GM21619 (cell line): ENCODE results near the gene HLA-DQA2.
"Not testable (repeated sequence)": the region's sequence is repeated elsewhere in the genome, so short reads cannot be mapped to it uniquely, and the experiment has no call there.

Experiments
- ATAC-seq: cut with Tn5 transposase; IDR thresholded peaks from one replicate; pipeline ENCODE4 v1.9.1; 2021; ENCODE audit not compliant: unreplicated experiment

The HLA-DQA2 gene

DNA sequence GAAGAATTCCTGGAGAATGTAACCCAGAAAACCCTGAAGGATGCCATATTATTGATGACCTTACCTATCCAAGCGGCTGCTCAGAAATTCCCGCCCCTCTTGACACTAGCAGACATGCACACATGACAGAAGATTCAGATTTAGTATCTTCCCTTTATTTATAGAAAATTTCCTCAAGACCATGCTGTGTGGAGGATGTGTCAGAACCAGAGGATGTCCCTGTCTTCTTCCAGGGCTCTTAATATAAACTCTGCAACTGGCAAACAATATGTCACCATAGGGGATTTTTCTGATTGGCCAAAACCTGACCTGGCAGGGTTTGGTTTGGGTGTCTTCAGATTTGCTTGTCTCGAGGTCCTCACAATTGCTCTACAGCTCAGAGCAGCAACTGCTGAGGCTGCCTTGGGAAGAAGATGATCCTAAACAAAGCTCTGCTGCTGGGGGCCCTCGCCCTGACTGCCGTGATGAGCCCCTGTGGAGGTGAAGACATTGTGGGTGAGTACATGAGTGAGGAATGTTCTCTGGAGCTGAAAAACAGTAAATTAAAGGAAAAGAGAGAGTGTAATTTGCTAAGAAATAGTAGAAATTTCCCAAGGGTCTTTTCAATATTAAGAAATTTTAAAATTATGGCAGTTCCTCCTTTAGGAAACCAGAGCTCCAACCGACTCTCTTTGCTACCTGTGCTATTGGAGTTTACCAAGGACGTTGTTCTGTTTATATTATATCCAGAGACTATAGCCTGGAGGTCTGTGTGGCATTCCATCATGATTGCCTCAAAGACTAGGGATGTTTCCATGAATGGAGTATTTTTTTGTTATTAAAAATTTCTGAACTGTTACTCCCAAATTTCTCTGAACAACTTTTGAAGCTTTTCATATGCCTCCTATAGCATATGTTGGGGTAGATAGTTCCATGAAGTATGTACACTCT lies at the start of gene HLA-DQA2:
HLA-DQA2 (plus strand) TSS at position 361 of the 930 bp plus-strand sequence; CDS start at position 414, 53 bp downstream.
- ATAC-seq = no peak

DNA sequence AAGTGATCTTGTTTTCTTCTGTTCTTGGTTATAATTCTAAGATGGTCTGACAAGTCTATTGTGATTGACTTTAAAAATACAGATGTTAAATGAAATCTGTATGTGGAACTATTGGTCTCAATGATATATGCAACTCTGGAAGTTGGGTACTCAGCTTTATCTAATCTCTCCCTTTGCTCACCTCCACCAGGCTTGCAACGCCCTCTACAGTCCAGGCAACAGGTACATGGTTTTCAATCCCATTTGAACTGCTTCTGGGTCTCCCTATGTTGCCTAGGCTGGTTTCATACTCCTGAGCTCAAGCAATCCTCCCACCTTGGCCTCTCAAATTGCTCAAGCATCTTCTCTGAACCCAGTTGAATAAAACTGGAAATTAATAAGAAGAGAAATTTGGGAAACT lies 49.2 kb upstream of the HLA-DQA2 start:
- no peak for ATAC-seq

DNA sequence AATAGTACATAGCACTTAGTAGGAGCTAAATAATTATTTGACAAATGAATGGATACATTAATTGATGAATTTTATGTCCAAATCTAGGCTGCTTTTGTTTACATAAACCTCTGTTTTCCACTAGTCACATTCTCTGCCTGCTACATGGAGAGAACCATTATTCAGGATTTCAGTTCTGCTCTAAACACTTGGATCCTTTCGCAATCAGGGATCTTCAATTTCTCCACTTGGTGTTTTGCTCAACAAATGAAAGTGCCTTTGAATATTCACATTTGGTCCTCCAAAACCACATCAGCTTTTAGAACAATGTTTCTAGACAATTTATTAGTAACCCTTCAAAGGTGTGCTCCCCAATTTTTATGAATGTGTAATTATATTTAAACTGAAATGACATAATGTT lies 44.2 kb upstream of the HLA-DQA2 start:
- no peak for ATAC-seq

DNA sequence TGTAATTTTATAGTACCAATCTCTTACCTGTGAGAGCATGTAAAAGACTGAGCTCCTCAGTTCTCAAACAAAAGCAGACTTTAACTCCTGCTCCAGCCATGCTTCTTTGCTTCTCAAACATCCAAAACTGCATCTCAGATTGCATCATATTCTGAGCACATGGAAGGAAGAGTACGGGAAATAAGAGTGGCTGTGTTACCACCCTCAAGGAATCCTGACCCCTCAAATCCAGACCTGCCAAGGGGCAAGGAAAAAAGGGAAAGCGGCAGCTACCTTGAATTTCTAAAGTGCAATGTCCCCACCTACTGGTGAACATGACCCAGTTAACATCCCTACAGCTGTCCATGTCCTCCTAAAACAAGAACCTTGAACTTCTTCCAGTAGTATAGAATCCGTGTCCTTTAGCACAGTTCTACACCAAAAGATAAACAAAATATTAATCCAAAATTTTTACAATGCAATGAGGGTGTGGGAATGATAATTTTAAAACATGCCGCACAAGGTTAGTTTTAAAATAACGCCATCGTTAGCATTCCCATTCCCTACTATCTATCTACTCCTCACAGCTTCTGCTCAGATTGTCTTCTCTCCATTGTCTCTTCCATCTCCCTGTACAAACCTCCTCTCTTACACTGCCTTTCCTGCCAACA lies 40.7 kb upstream of the HLA-DQA2 start:
- no peak for ATAC-seq

DNA sequence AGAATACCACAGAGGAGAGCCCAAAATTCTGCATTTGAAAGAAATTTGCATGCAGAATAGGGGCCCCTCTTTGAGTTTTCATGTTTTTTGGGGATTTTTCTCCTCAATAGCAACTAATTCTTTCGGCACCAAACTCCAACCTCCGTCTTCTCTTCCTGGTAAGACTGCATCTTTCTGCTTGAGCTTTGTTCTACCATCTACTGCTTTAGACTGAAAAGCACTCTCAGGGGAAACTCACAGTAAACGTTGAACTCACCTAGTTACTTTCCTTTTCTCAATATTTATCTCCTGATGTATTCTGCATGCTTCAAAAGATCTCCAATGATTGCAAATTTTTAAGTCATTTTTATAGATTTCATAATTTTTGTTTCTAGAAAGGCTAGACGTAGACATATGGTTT lies 37.8 kb upstream of the HLA-DQA2 start:
- ATAC-seq = no peak

DNA sequence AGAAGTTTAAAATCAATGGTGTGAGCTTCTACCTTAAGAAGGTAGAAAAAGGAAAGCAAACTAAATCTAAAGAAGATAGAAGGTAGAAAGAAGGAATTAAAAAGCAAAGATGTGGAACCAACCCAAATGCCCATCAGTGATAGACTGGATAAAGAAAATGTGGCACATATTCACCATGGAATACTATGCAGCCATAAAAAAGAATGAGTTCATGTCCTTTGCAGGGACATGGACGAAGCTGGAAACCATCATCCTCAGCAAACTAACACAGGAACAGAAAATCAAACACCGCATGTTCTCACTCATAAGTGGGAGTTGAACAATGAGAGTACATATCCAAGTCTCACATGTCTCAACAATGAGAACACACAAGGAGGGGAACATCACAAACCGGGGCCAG lies 36.0 kb upstream of the HLA-DQA2 start:
- ATAC-seq = not testable (repeated sequence)

DNA sequence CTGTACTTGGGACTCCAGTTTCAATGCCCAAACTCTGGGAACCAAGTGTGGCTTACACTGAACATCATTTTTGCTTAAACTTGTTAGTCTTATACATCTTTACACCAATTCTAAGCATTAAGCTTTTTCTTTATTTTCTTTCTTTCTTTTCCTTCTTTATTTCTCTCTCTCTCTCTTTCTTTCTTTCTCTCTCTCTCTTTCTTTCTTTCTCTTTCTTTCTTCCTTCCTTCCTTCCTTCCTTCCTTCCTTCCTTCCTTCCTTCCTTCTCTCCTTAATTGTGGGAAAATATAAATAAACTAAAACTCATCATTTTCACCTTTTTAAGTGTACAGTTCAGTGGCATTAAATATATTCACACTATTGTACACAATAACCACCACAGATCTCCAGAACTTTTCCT lies 31.6 kb upstream of the HLA-DQA2 start:
- ATAC-seq = no peak

DNA sequence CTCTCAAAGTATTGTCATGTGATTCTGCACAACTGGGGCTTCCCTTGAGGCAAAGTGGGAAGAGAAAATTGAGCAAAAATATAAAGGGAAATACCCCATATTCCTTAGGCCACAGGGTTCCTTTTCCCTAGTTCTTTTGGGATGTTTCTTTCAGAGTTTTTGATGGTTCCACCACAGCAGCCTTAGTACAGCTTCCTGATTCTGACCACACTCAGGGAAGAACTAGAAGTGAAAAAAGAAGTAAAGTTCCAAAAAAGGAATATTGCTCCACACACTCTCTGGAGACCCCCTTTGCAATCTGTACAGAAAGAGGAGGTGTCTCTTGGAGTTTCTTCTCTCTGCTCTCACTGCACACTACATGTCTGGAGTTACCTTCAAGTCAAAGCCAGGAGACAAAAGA lies 27.9 kb upstream of the HLA-DQA2 start:
- ATAC-seq = no peak

DNA sequence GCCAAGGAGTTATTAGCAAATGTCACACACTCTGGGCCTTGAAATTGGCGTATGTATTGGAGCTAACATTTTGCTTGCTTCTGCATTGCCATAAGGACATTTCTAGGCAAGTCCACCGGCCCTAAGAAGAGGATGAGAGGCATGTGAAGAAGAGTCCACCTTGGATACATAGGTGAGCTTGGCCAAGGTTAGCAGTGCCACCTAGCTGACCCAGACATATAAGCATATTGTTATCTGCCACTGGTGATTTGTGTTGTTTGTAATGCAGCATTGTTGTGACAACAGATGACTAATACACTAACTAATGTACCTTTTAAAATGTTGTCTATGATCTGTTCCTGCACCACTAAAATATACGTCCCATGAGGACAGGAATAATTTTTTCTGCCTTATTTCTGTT lies 24.8 kb upstream of the HLA-DQA2 start:
- no peak for ATAC-seq

DNA sequence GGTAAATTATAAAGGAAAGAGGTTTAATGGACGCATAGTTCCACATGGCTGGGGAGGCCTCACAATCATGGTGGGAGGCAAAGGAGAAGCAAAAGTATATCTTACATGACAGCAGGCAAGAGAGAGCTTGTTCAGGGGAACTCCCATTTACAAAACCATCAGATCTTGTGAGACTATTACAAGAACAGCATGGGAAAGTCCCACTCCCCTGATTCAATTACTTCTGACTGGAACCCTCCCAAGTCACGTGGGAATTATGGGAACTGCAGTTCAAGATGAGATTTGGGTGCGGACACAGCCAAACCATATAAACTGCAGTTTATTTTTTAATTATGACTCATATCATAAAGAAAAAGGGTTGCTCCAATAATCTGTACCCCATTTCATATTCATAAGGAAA lies 22.3 kb upstream of the HLA-DQA2 start:
- no peak for ATAC-seq

DNA sequence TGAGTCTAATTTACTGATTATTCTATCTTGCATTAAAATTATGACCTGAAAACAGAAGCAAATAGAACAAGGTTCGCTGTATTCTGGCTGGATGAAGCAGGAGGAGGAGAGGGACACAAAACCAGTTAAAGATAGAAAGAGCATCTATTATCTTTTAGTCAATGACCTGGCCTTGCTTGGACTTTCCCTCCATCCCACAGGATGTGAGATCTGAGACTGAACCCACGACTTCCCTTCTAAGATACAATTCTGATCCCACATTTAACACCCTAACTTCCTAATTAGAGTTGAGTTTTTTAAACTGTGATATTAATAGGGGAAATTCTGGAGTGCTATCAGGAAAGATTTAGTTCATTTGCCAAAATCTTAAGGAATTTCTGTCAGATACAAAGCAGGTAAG lies 3.1 kb upstream of the HLA-DQA2 start:
- ATAC-seq = no peak

DNA sequence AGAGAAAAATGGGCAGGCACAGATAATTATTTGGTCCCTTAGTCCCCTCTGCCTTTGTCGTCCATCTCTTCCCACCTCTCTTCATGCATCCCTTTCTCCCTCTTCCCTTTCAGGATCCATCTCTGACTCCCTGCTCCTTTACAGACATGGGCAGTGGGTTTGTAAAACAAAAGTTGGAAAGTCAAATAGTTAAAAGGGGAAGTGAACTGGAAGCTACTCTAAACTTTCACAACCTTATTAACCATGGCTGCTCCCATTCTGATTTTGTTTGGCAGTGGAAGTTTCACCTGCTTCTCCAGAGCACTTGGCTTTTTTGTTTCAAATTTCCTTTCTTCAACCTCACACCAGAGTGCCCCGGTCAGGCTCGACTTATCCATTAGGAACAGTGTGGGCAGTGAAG lies 1.2 kb downstream of the HLA-DQA2 start:
- ATAC-seq = no peak

DNA sequence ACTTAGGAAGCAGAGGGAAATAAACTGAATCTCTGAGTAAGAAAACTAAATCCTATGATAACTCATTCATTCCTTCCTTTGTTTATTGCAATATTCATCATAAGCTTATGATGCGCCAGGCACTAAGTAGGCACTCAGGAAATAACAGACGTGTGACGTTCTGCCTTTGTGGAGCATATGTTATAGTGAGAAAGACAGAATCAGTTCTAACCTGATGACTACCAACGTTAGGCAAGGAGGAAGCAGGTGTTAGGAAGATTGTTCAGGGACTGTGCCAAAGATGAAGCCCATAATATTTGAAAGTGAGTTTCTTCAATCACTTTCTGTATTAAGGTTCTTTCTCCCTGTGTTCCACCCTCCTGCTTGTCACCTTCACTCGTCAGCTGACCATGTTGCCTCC lies 3.6 kb downstream of the HLA-DQA2 start:
- ATAC-seq = no peak

DNA sequence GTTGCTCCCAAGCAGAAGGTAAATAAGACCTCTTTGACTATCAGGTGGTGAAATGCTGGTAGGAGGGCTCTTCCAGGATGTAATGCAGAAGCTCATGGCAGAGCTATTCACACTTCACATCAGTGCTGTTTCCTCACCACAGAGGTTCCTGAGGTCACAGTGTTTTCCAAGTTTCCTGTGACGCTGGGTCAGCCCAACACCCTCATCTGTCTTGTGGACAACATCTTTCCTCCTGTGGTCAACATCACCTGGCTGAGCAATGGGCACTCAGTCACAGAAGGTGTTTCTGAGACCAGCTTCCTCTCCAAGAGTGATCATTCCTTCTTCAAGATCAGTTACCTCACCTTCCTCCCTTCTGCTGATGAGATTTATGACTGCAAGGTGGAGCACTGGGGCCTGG lies 4.5 kb downstream of the HLA-DQA2 start:
- not testable (repeated sequence) for ATAC-seq

DNA sequence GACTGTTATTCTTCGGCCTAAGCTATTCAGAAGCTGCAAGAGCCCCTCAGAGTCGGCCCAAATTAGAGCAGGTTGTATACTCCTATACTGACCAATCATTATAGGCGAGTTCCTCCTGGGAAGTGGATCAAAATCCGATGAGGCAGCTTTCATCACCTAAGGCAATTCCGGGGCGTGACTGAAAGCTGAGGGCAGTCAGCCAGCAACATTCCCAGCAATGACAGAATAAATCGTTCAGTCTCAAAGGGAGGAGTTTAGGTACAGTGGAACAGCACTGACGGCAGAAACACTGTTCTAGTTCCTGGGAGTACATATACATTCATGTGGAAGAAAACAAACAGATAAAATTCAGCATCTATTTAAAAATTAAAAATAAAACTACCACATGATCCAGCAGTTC lies 11.4 kb downstream of the HLA-DQA2 start:
- no peak for ATAC-seq

DNA sequence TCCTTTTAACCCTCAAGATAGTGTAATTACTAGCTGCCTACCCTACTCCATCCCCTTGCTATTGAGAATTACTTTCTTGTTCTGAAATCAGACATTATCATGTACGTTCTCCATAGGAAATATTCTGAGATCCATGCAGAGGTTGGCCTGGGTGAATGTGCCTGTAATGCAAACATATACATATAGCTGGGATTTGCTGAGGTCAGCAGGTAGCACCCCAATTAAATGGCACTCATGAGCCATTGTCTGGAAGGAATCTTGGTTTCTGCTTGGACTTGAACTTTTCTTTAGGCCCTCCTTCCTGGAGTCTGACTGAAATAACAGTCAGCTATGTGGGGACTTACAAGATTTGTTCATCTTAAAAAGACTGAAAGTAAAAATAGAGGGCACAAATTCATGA lies 18.5 kb downstream of the HLA-DQA2 start:
- no peak for ATAC-seq

DNA sequence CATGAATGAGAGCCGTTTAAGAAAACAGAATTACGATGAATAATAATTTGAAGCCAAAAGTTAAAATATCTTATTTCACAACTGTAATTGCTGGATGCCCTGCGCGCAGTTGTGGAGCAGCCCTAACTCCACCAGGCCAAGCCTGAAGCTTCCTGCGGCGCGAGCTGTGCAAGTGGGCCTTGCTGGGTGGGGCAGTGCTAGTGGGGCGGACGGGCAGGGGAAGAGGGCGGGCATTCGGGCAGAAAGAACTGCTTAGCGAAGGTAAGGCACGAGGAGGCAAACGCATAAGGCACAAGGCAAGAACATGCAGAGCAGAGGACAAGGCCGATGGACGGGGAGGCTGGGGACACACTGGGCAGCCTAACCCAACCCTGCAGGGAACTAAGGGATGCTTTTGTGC lies 19.9 kb downstream of the HLA-DQA2 start:
- no peak for ATAC-seq

DNA sequence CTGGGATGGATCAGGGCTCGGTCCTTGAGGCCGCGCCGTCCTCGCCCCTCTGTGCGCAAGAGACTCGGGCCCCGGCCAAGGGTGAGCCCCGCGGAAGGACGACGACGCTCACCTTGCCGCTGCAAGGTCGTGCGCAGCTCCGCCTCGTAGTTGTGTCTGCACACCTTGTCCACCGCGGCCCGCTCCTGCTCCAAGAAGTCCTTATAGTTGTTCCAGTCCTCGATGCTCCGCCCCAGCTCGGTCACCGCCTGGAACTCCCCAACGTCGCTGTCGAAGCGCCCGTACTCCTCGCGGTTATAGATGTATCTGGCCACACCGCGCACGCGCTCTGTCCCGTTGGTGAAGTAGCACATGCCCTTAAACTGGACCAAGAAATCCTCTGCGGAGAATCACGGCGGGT lies 20.4 kb downstream of the HLA-DQA2 start:
- ATAC-seq = no peak

DNA sequence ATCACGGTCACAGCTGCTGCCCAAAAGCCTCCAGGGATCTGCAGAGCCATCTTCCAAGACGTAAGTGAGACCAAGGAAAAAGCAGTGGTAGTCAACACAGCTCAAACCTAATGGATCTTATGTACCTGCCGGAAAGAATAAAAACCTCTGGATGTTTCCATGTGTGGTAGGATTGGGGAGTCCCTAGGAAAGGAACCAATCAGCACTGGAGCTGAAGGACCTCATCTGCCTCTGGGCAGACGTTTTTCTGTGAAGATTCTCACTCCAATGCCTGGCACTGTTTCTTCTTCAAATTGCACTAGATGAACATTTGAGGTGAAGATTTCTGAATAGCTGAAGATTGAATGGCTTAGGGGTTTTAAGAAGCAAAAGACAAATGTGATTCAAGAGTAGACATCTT lies 22.2 kb downstream of the HLA-DQA2 start, which contains the start of gene HLA-DQB2:
HLA-DQB2 (minus strand) TSS at position 112 of the 400 bp plus-strand sequence; CDS start at position 50, 62 bp downstream.
- ATAC-seq = no peak

DNA sequence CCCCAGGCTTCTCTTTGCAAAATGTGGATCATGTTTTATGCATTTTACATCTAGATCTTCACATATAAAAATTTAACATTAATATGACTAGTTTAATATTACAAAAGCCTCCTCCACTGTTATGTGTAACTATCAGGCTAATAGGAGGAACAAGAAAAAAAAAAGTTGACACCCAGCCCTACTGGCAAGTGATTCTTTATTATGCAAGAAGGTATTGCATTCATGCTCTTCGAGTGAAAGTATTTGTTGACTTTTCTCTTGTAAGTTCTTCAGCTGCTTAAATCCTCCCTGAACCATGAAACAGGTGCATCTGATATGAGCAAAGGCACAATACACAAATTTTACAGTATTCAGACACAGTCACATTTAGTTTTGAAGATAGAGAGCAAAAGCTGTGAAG lies 22.9 kb downstream of the HLA-DQA2 start:
- no peak for ATAC-seq

DNA sequence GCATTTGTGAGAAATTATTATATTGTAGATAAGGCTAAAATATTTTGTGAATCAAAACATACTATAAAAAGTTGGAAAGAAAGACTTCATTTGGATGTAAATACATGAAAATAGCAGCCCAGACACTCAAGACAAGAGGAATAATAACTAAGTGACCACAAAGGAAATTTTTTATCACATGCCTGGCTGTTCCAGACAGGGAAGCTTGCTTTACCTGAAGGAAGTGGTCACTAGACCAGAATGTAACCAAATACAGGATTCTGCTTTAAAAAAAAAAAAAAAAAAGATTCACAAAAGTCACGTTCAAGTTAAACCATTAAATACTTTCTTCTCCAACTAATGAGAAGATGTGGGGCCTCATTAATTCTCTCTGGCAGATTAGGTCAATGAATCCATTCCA lies 31.5 kb downstream of the HLA-DQA2 start:
- ATAC-seq = no peak

DNA sequence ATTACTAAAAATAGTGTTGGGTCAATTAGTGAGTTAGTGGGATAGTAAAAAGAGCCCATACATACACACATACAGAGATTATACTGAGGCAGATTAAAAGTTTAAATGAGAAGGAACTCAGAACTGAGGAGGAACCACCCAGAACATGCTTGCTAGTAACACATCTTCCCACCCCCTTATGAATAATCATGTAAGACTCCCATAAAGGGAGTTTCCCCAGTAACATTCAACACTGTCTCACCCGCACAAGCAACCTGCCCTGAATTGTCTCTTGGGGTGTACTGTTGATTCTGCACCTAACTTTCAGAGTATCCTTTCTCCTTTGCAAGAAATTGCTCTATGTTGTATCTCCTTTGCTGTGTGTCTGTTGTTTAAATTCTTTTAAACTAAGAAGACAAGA lies 33.2 kb downstream of the HLA-DQA2 start:
- ATAC-seq = no peak
